ENCODE data around the gene BCAR3.
"Not testable (repeated sequence)": the region's sequence is repeated elsewhere in the genome, so short reads cannot be mapped to it uniquely, and the experiment has no call there.

Gene BCAR3

DNA sequence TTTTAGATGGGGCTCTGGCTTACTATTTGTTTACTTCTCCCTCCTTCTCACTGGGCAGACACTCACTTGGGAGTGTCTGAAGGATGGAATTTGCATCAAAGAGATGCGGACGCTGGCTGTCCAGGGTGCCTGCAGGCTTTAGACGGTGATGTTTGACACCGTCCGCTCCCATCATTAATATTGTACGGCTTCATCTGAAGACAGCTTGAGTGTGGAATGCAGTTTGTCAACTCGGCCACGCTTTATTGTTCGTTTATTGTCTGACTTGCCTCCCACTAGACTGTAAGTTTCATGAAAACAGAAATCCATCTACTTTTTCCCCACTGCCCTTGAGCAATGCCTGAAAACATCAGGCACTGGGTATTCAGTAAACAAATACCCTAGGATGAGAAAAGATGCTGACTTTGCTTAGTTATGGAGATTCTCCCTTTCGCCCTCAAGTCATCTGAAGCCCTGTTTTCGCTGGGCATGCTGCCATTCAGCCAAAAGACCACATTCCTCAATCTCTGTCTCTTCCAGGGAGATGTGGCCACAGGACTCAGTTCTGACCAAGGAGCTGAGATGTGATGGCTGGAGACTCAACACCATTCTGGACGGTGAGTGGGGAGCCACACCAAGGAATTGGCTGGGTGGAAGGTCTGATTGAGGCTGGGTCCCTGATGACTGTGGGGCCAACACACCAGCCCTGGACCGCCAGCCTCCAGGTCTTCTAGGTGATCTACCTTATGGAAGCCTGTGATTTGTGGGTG is 87.6 kb downstream of the BCAR3 start:
- no peak for DNase-seq

DNA sequence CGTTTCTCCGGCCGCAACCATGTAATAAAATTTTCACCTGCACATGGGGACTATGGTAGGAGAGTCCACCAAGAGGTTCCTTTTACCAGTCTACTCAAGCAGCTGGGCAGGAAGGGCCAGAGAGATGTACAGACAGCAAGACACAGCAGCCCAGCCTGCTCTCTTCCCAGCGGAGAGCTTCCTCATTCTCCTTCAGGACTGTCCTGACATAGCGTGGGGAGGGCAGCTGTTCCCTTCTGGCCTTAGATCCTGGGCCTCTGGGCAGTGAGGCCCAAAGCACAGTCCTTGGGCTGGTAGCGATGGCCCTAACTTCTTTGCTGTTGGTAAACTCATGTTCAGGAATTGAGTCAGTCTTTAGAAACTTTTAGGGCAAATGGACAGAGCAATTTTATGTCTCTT is 89.1 kb downstream of the BCAR3 start:
- no peak for DNase-seq

DNA sequence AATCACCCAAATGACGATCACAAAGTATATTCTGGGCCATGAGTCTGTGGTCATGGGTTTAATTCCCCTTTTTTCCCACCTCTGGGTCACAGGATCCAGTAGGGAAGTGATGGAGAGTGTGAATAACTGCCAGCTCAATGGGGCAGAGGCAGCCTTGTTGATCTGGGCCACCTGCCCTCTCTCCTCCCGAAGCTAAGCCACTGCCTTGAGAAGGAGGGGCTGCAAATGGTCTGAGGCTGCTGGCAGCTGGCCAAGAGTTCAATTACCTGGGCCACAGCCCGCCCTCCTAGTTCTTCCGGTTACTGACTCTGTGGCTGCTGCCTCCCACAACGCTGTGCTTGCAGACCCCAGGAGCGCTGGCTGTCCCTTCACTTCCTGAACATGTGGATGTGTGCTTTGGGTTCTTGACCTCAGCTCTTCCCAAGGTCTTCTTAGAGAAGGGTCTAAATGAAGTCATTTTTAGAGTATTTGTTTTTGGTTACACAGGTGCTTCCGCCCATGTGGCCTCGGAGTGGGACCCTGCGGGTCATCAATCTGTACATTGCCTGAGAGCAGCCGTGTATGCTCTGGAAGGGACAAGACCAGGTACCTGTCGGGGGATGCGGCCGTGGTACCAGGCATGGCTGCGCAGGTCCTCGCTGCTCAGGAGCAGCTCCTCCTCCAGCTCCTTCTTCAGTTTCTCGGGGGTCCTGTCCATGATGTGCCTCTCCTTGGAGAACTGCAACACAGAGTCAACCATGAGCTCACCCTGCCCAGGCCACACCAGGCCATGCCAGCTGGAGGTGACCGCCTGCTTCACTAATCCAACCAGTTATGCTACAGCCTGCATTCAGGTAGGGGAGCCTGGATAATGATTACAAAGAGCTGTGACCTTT is 89.7 kb downstream of the BCAR3 start:
- DNase-seq = peak; percentile 88 to 94

DNA sequence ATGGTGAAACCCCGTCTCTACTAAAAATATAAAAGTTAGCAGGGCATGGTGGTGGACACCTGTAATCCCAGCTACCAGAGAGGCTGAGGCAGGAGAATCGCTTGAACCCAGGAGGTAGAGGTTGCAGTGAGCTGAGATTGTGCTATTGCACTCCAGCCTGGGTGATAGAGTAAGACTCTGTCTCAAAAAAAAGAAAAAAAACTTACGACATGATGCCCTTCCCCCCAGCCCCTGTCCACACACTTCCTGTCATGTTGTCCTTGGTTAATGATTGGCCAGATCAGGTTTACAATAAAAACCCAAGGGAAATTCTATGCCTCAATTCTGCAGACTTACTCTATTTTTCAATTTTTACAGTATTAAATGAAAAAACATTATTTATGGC is 90.4 kb downstream of the BCAR3 start:
- DNase-seq = not testable (repeated sequence)

DNA sequence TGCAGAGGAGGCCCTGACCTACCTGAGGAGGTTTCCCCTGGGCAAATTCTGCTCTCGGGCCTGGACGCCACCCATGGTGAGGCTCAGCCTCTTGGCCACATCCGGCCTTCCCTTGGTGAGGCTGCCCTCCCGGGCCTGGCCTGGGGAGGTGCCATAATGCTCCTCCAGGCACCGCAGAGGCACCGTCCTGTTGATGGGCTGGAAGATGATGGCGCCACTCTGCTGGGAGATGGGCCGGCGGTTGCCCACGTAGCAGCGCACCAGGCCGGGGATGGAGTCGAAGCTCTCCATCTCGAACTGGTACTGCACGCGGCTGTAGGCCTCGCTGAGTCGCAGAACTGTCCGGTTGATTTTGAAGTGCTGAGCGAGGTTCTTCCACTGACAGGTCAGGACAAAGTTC is 92.7 kb downstream of the BCAR3 start:
- DNase-seq = no peak

DNA sequence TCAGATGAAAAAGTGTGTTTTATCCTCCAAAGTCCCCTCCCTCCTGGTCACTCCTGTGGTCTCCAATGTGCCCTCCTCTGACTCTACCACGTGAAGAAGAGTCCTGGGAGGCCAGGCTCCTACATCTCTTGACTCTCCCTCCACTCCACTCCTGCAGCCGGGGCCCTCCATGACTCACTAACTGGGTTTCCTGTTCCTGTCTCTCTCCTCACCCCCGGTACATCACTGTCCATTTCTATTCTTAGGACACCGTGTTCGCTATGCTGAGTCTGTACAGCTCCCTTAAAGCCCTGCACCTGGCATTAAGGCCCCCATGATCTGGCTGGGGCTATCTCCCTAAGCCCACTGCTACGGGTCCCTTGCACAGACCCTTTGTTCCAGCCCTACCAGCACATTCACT is 93.4 kb downstream of the BCAR3 start:
- no peak for DNase-seq

DNA sequence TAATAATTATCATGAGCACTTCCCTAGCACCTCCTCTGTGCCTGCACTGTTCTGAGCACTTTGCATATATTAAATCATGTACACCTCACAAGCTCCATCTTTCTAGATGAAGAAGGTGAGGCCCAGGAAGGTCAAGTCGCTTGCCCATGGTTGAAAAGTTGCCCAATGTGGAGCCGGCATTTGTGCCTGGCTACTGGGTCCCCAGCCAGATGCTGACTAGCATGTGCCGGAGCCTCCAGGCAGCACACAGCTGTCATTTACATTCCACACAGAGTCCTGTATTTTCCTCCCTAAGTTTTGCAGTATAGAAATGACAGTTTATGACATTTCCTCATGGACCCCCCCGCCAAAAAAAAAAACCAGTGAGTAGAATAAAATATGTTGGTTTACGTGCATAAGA is 94.3 kb downstream of the BCAR3 start:
- no peak for DNase-seq

DNA sequence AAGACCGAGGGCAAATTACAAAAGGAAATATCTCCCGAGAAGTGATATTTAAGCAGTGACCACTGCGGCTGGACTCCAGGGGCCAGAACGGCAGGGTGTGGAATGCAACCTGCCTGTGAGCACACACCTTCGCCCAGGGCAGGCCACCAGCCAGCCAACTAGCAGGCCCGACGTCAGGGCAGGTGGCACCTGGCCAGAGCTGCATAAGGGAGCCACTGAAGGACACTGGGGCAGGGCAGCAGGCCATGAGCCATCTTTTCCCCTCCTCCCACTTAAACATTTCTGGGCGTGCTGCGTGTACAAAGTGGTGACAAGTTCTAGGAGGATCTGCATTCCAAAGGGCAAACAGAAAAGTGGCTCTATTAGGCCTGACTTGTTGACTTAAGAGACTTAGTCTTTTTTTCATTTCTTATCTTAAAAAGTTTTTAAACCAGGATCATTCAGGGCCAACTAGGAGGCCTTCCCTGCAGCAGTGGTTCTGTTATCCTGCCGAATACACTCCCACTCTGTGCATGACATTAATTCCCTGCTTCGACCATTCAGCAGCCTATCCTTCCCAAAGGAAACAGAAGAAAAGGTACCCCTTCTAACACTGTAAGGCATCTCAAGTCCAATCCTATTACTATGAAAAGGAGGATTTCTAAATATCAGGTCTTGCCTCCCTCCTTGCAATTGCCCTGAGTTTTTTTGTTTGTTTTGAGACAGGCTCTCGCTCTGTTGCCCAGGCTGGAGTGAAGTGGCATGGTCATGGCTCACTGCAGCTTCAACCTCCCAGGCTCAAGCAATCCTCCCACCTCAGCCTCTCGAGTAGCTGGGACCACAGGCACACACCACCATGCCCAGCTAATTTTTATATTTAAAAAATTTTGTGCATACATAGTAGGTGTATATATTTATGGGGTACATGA is 96.3 kb downstream of the BCAR3 start:
- no peak for DNase-seq

DNA sequence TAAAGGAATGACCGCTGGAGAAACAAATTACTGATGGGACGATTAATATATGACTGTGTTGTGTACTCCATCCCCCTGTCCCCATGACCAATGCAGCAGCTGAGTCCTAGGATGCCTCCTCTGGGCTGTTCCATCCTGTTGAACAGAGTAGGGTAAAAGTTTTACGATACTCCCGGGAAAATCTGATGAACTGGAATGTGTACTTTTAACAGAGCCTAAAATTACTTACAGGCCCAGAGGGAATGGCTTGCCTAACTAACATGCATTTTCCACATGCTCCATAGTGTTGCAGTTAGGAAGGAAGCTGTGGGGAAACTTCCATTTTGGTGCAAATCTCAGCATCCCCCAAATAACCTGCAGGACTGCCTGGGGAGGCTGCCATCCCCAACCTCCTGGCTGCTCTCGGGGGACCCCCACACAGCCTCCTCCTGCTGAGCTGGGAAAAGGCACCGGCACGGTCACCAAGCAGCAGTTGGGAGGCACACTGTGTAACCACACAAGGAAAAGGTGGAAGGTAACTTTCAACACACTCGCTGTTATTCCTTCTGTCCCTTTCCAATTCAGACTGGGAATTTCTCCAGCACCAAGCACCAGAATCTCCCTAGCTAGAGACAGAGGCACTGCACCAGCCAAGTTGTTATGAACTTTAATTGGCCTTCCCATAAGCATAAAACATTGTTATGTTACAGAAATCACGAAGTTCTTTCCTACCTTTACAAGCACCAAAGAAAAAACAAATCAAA is 97.2 kb downstream of the BCAR3 start:
- no peak for DNase-seq

DNA sequence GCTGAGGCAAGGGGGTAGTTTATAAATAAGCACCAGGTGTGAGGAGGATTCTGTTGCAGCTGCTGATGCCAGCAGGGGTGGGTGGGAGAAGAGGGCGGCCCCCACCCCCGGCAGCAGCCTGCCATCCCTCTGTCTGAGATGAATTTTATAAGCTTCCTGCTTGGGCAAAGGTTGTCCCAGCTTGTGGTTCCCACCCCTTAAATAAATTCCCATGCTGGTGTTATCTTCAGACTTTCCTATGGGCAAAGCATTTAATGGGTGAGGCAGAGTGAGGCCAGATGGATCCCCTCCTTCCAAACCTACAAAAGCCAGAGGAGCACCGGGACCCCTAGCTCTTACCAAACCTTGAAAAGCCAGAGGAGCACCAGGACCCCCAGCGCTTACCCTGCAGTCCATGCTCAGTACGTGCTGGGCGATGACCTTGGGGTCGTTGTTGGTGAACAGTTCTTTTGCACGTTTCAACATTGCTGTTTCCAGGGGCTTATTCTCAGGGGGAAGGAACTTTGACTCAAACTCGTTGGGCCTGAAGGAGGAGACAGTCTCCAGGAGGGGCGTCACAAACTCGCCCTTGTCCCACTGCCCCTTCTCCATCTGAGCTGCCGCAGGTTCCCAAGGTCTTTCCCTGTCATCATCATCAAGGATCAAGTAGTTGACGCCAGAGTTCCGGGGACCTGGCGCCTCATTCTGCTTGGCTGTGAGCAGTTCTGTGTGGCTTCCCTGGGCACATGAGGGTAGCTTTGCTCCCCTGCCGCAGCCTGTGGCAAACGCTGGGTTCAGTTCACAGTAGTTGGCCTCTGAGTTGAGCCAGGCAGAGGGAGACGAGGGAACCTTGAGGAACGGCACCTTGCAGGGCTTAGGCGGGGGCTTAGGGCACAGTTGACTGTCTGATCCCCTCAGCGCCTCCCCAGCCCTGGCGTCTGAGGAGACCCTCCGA is 99.5 kb downstream of the BCAR3 start:
- DNase-seq = no peak

DNA sequence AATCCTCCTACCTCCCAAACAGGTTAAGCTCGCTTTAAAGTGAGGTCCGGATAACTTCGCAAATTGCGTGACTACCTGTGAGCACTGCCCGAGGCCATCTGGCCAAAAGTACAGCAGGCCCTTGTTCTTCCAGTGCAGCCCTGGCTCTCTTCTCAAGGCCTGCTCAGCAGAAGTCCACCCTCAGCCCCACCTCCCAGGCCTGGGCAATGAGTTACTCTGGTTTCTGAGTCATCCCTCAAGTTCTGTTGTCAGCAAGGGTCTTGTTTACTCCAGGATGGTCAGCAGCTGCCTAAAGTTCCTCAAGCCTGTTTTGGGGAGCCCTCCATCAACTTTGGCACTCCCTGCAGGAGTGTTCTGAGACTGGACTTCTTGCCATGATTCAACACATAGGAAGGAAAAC is 101.7 kb downstream of the BCAR3 start:
- no peak for DNase-seq

DNA sequence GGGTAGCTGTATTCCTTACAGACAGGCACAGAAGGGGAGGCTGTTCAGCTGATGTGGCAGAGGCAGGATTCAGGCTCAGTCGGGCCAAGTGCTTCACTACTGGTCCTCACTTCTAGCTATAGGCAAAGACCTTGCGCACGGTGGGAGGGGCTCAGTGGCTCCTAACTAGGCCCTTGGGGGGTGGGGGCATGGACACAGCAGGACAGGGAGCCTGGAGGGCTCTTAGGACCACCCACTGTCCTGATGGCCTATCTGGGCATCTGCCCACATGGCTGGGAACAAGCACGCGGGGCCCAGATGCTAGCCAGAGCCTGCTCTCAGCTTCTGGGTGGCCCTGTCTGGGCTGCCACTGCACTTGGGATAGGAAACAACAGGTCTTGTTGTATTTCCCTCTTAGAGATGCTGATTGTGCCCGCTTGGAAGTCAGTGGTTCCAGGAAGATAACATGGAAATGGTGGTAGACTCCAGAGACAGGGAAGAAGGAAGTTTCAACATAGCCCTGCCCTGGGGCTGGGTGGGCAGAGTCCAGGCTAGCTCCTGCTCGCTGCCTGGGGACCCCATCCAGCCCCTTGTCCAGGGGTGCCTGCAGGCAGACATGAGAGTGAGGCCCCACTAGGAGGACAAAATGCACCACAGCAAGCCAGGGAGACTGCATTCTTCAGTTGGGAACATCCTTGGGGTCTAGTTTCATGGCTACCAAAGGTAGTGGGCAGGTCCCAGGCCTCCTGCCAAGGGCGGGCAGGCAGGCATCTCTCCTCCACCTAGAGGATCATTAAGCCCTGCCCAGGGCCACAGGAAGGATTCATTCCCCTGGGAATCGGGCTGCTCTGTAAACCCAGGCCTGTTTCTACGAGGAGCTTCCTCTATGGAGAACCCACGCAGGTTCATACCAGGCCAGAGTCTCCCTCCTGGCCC is 102.5 kb downstream of the BCAR3 start:
- DNase-seq = no peak

DNA sequence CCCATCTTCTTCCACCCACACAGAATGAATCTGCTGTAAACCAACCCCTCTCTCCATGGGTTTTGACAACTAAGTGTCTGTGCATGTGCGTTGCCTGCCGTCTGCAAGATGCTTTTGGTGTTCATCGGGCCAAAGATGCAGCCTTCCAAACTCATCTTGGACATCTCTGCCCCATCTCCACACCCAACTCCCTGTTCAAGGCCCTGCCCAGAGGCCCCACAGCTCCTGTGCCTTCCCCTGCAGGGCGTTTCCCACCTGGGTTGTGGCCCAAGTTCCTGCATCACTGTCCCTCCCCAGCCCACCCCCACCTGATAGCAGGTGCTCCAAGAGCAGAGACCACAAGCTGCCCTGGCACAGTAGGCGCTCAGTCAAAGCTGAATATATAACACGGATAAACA is 103.2 kb downstream of the BCAR3 start:
- no peak for DNase-seq

DNA sequence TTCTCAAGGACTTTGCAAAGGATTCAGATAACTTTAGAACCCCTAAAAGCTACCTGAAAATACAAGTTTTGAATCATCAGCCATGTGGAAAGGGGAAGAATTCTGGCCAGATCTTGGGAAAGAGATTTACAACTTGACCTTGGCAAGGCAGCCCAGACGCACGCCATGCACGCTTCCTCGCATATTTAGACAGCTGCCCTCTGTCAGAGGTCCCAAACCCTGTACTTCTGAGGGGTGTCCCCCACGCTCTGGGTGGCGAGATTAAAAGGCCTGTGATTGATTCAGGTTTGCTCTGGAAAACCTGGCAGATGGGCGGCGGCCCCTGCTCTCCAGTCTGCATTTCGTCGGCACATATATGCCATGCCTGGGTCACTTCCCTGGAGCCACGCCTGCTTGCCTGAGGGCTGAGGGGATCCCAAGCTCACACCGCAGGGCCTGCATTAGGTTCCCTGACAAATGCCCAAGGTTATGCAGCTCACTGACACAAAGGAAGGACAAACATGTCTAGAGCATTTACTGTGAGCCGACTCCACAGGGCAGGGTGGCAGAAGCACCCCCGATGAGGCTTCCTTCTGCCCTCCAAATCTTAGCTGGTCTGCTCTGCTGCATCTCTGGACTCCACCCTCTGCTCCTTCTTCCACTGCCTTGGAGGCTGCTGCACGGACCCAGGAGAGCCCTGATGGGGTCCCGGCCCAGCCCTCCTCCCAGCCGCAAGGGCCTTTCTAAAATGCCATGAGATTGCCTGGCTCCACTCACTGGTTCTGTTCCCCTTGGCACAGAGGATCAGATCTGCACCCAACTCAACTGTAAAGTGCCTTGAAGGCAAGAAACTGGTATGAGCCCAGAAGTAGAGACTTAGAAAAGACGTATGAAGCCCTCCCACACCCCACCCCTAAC is 103.9 kb downstream of the BCAR3 start:
- no peak for DNase-seq

DNA sequence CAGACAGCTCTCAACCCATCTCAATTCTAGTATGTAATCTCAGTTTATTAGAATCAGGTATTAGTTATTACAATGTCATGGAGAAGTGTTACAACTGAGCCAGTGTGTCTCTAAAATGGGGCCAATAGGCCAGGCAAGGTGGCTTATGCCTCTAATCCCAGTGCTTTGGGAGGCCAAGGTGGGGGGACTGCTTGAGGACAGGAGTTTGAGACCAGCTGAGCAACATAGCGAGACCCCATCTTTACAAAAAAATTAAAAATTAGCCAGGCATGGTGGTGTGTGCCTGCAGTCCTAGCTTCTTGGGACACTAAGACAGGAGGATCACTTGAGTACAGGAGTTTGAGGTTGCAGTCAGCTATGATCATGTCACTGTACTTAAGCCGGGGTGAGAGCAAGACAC is 104.9 kb downstream of the BCAR3 start:
- DNase-seq = no peak

DNA sequence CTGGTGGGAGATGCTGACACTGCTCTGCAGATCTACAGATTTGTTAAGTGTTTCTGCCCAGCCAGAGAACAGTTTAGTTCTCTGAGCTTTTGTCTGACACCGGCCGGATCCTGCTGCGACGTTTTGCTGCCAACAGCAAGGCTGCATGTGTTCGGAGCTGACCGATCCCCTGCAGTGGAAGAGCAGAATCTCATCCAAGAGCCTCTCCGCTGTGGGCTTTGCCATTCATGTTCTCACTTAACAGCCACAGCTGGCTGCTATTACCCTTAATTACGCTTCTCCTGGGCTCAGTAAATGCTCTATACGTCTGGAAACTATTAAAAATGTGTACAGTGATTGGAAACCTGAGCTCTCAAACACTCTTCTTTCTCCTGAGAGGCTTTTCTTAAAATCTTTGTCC is 105.3 kb downstream of the BCAR3 start:
- peak; percentile 84 to 93 for DNase-seq

DNA sequence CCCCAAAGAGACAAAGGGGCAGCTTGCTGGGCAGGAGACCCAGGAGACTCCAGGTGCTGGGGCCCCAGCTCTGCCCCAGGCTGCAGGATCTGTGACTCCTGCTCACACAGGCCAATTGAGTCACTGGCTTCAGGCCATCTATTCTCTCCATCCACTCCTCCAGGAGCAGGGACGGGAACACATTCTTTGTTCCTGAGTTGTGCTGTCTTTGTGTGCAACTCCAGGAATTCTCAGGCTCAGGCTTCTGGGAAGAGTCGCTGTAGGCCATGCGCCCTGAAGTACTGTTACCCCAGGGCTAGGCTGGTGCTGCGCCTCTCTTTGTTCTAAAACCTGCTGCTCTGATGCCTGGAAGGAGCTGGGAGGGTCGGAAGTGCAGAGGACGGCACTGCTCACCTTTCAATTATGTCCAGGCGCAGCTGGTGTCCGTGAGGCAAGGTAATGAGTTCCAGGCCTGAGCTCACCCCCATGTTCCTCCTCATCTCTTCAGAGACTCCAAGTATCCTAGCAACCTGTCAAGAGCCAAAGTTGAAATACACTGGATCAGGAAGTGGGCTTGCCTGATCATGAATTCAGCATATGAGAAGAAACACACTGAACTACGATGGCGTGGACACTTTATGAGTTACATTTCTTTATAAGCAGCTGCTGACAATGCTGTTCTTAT is 105.9 kb downstream of the BCAR3 start:
- DNase-seq = peak in 1 of 2 experiments; percentile 71

DNA sequence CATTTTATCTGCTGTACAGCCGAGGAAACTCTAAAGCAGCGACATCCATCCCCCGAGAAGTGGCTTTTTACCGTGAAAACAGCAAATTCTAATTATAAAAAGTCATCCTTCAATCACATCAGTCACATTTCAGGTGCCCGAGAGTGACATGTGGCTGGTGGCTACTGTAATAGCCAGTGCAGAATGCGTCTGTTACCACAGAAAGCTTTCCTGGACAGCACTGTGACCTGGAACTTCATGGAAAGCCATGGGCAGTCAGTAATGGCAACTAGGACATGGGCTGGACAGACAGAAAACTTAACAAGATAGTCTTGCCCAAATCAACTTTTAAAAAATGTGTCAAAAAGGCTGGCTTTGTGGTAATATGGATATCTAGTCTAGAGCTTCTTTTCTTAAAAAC is 106.6 kb downstream of the BCAR3 start:
- no peak for DNase-seq

DNA sequence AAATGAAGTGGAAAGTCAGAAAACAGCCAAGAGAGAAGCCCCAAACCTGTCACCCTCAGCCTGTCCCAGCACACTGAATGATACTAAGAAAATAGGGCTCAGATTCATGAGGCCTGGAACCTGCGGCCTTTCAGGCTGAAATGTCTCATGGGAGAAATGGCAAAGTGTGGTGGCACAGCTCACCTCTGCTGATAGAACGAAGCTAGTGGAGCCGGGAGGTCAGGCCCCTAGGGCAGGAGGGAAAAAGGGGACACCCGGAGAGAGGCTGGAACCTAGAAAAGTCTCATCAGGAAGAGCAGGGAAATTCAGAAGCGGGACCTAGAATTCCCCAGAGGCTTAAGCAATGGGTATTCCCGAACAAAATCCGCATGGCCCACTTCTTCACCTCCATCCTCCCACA is 107.1 kb downstream of the BCAR3 start:
- DNase-seq = no peak

All from NCI-H2081 (cell line).